CD4-positive, alpha-beta T cell (primary cell): ENCODE data around the gene ANO8. TPM values are rescaled to one million over a fixed set of nuclear protein-coding genes. Genes with fewer than 3 reads are reported as not detected.

Source experiments
- ATAC-seq: fragments of 200-7000 bp; cut with Tn5 transposase; one replicate; pipeline ENCODE4 v1.10.0; 2022; ENCODE audit warnings: mild to moderate bottlenecking; ENCODE audit not compliant: poor library complexity
- CTCF ChIA-PET: fragments of 350-600 bp; sonication (Branson Sonifier 250); formaldehyde crosslinking; loops from one replicate; lab custom pipeline; 2021; ENCODE audit warnings: antibody characterized with exemption, inconsistent platforms; lab: Charles Lee
- POLR2A ChIA-PET: fragments of 350-600 bp; sonication (Branson Sonifier 250); formaldehyde crosslinking; loops from one replicate; lab custom pipeline; 2021; ENCODE audit warnings: antibody characterized with exemption, inconsistent platforms; lab: Charles Lee
- DNase-seq, 14 experiments: peaks; one replicate each; pipeline ENCODE4 v3.0.0-alpha.2; 2013 to 2020; ENCODE audit warnings: mixed read lengths in 2 of 14
- H3K27ac ChIP-seq, 2 donors: one replicate each; pipeline versions ENCODE4 v1.5.1 to v1.7.0; 2013; ENCODE audit warnings: low read length in 2 of 2, low read depth in 1 of 2, mild to moderate bottlenecking in 1 of 2
- H3K27me3 ChIP-seq, 2 experiments: 1 replicate in 1 of 2; 2 replicates in 1 of 2; pipeline versions ENCODE4 v1.6.1 to v1.7.0; 2013; ENCODE audit warnings: low read length in 2 of 2, control low read depth in 1 of 2, mild to moderate bottlenecking in 1 of 2, moderate library complexity in 1 of 2; ENCODE audit not compliant: insufficient read depth in 2 of 2, control insufficient read depth in 1 of 2
- H3K36me3 ChIP-seq: one replicate; pipeline ENCODE4 v1.6.1; 2013; ENCODE audit warnings: low read length, control low read depth; ENCODE audit not compliant: insufficient read depth
- H3K4me1 ChIP-seq: one replicate; pipeline ENCODE4 v1.6.1; 2013; ENCODE audit warnings: low read length, control low read depth; ENCODE audit not compliant: insufficient read depth
- H3K4me3 ChIP-seq: one replicate; pipeline ENCODE4 v1.5.1; 2013; ENCODE audit warnings: mild to moderate bottlenecking, low read length, moderate library complexity
- H3K9me3 ChIP-seq, 2 experiments: 1 replicate in 1 of 2; 2 replicates in 1 of 2; pipeline versions ENCODE4 v1.6.1 to v1.7.0; 2013; ENCODE audit warnings: low read length in 2 of 2, mild to moderate bottlenecking in 2 of 2, control low read depth in 1 of 2, moderate library complexity in 1 of 2; ENCODE audit not compliant: control insufficient read depth in 1 of 2, insufficient read depth in 1 of 2
- H3K27ac Mint-ChIP-seq: one replicate; pipeline ENCODE4 v1.8.0; 2020; ENCODE audit warnings: mixed read lengths
- H3K27me3 Mint-ChIP-seq: one replicate; pipeline ENCODE4 v1.8.0; 2021; ENCODE audit warnings: mixed read lengths
- H3K36me3 Mint-ChIP-seq: one replicate; pipeline ENCODE4 v1.8.0; 2021; ENCODE audit warnings: low read depth, mixed read lengths
- H3K4me1 Mint-ChIP-seq: one replicate; pipeline ENCODE4 v1.8.0; 2021; ENCODE audit warnings: low read depth, mixed read lengths
- H3K4me3 Mint-ChIP-seq: one replicate; pipeline ENCODE4 v1.8.0; 2020; ENCODE audit warnings: mild to moderate bottlenecking, mixed read lengths
- H3K9me3 Mint-ChIP-seq: one replicate; pipeline ENCODE4 v1.8.0; 2020; ENCODE audit warnings: mixed read lengths
- CTCF ChIP-seq: fragments of 200-600 bp; IDR thresholded peaks from one replicate; pipeline ENCODE4 v1.8.0; 2022; ENCODE audit warnings: antibody characterized with exemption, mild to moderate bottlenecking
- intact Hi-C, 2 experiments: fragments of 100-400 bp; cut with DNase I in 1 of 2; cut with micrococcal nuclease in 1 of 2; formaldehyde crosslinking; loops; one replicate each; pipeline versions ENCODE4 v1.15.1 to v1.9.0; 2023 to 2025; cut with DNase I, micrococcal nuclease
- total RNA-seq, 174 experiments: library from RNA in 2 of 174; stranded (reverse) in 2 of 174; gene quantifications; one replicate each; pipeline ENCODE4 v1.2.3 and lab custom pipeline; 2021 to 2026

Gene ANO8
- total RNA-seq, 2 experiments from 2014 or later = 15.3 TPM

- H3K36me3 ChIP-seq = no peaks in the 10 kb centered on the region
- H3K4me3 Mint-ChIP-seq = peak overlapping the region; percentile 94
- peak in 5 of 14 experiments; percentile 19 to 65 (median 23) for DNase-seq
- H3K4me1 Mint-ChIP-seq = peaks cover 43% of the 10 kb centered on the region
- ChIA-PET CTCF (interaction anchor here (1.5 to 1.9 kb wide), 2 partner anchors 10 to 83 kb away, joined by 6 to 10 read pairs; no protein-coding TSS in a partner anchor), POLR2A (interaction anchor here (0.6 to 1.4 kb wide), 4 partner anchors 10 to 177 kb away, joined by 3 to 6 read pairs (median 4); partner anchors contain the start of gene ANO8)
- peak overlapping the region; percentile 58 for H3K27ac Mint-ChIP-seq
- intact Hi-C loops = loop anchor here in 1 of 2 experiments (1.0 kb wide), 1 partner anchor 10 kb away; no protein-coding TSS in a partner anchor
- peaks cover 17% of the 10 kb centered on the region for H3K36me3 Mint-ChIP-seq
- peaks cover 44% of the 10 kb centered on the region for H3K4me1 ChIP-seq
- H3K27me3 Mint-ChIP-seq = no peaks in the 10 kb centered on the region
- H3K9me3 Mint-ChIP-seq = no peaks in the 10 kb centered on the region
- H3K27me3 ChIP-seq = no peaks in the 10 kb centered on the region
- H3K9me3 ChIP-seq = peaks cover 0 to 4% of the 10 kb centered on the region in 2 experiments
- H3K27ac ChIP-seq = peak overlapping the region in 1 of 2 donors; percentile 34
- peak; percentile 11 for ATAC-seq
- peak overlapping the region; percentile 70 for H3K4me3 ChIP-seq
- TF ChIP-seq CTCF = no peak
Observed at GRCh38 chr19:17302391-17303166, 32.1 kb downstream of the ANO8 start.

- peaks cover 35% of the 10 kb centered on the region for H3K4me1 Mint-ChIP-seq
- ChIA-PET POLR2A (no interaction called here), CTCF (no interaction called here)
- no peaks in the 10 kb centered on the region for H3K27me3 Mint-ChIP-seq
- DNase-seq = peak in 1 of 14 experiments; percentile 36
- peaks cover 0 to 4% of the 10 kb centered on the region in 2 experiments for H3K9me3 ChIP-seq
- TF ChIP-seq CTCF = no peak
- no peaks in the 10 kb centered on the region for H3K9me3 Mint-ChIP-seq
- no peak overlapping the region for H3K4me3 ChIP-seq
- intact Hi-C loops = no loop called here
- H3K4me3 Mint-ChIP-seq = peak overlapping the region; percentile 11
- no peak overlapping the region for H3K27ac ChIP-seq
- no peak for ATAC-seq
- H3K27me3 ChIP-seq = no peaks in the 10 kb centered on the region
- no peak overlapping the region for H3K27ac Mint-ChIP-seq
- peaks cover 35% of the 10 kb centered on the region for H3K4me1 ChIP-seq
- no peaks in the 10 kb centered on the region for H3K36me3 ChIP-seq
- H3K36me3 Mint-ChIP-seq = peaks cover 17% of the 10 kb centered on the region
Observed at GRCh38 chr19:17300992-17301619, 33.5 kb downstream of the ANO8 start.

GRCh38 chr19:17296976-17297375 lies 37.7 kb downstream of the ANO8 start:
- H3K27me3 ChIP-seq = no peaks in the 10 kb centered on the region
- POLR2A ChIA-PET = interaction anchor here (1.2 kb wide), 1 partner anchor 8 kb away, joined by 6 read pairs; the partner anchor contains the start of gene MRPL34
- no peak overlapping the region for H3K4me3 ChIP-seq
- H3K27ac ChIP-seq = no peak overlapping the region
- H3K36me3 ChIP-seq = no peaks in the 10 kb centered on the region
- no peak overlapping the region for H3K4me3 Mint-ChIP-seq
- no peaks in the 10 kb centered on the region for H3K9me3 Mint-ChIP-seq
- DNase-seq (no peak), ATAC-seq (no peak)
- H3K4me1 ChIP-seq = peaks cover 11% of the 10 kb centered on the region
- peaks cover 8% of the 10 kb centered on the region for H3K4me1 Mint-ChIP-seq
- intact Hi-C loops = no loop called here
- H3K27ac Mint-ChIP-seq = no peak overlapping the region
- H3K27me3 Mint-ChIP-seq = no peaks in the 10 kb centered on the region
- no peak for TF ChIP-seq CTCF
- H3K36me3 Mint-ChIP-seq = peaks cover 11% of the 10 kb centered on the region
- peaks cover 0 to 9% of the 10 kb centered on the region in 2 experiments for H3K9me3 ChIP-seq
- CTCF ChIA-PET = interaction anchor here (1.1 to 1.3 kb wide), 2 partner anchors 8 to 12 kb away, joined by 3 to 5 read pairs; partner anchors contain the start of genes DDA1 and MRPL34
